OCI-LY1 (cell line): Measurements from ENCODE around the gene SHH.

Experiments used
- H2AFZ ChIP-seq: fragments of 200-600 bp; sonication (generic), shearing (Covaris generic); 2 replicates; pipeline ENCODE4 v1.6.0; 2014; ENCODE audit warnings: antibody characterized with exemption, mild to moderate bottlenecking, low read length
- H3F3A ChIP-seq: fragments of 200-600 bp; sonication (generic), shearing (Covaris generic); 2 replicates; pipeline ENCODE4 v1.6.0; 2014; ENCODE audit warnings: mild to moderate bottlenecking, antibody characterized with exemption, low read length, moderate library complexity; ENCODE audit not compliant: insufficient read depth
- H3K27ac ChIP-seq: fragments of 200-600 bp; sonication (generic); 2 replicates; pipeline ENCODE4 v1.5.1; 2014; ENCODE audit warnings: low read length, mixed run types, mild to moderate bottlenecking, low read depth; ENCODE audit not compliant: poor library complexity, severe bottlenecking
- H3K27me3 ChIP-seq: fragments of 200-600 bp; sonication (generic); 2 replicates; pipeline ENCODE4 v1.6.0; 2014; ENCODE audit warnings: antibody characterized with exemption, mild to moderate bottlenecking, low read length, moderate library complexity; ENCODE audit not compliant: insufficient read depth
- H3K36me3 ChIP-seq: fragments of 200-600 bp; sonication (generic); 2 replicates; pipeline ENCODE4 v1.6.1; 2014; ENCODE audit warnings: mild to moderate bottlenecking, antibody characterized with exemption, low read length, moderate library complexity, mixed read lengths; ENCODE audit not compliant: insufficient read depth
- H3K4me1 ChIP-seq: fragments of 200-600 bp; sonication (generic); 2 replicates; pipeline ENCODE4 v1.5.1; 2014; ENCODE audit warnings: mild to moderate bottlenecking, low read length, moderate library complexity; ENCODE audit not compliant: insufficient read depth, severe bottlenecking
- H3K4me2 ChIP-seq: fragments of 200-600 bp; sonication (generic), shearing (Covaris generic); 2 replicates; pipeline ENCODE4 v1.6.1; 2014; ENCODE audit warnings: low read length
- H3K4me3 ChIP-seq: fragments of 200-600 bp; sonication (generic); 2 replicates; pipeline ENCODE4 v1.5.1; 2014; ENCODE audit warnings: low read length, low read depth, mild to moderate bottlenecking, mixed read lengths; ENCODE audit not compliant: poor library complexity, severe bottlenecking
- H3K79me2 ChIP-seq: fragments of 200-600 bp; shearing (Covaris generic); 2 replicates; pipeline ENCODE4 v1.6.1; 2016; ENCODE audit warnings: mixed run types, low read length, mixed read lengths; ENCODE audit not compliant: insufficient read depth
- H3K9ac ChIP-seq: fragments of 200-600 bp; sonication (generic), shearing (Covaris generic); 2 replicates; pipeline ENCODE4 v1.6.1; 2014; ENCODE audit warnings: mild to moderate bottlenecking, low read length, mixed read lengths
- H3K9me2 ChIP-seq: fragments of 200-600 bp; sonication (generic), shearing (Covaris generic); 2 replicates; pipeline ENCODE4 v1.6.1; 2014; ENCODE audit warnings: low read depth, mild to moderate bottlenecking, low read length, mixed read lengths
- H3K9me3 ChIP-seq: fragments of 200-600 bp; shearing (Covaris generic); 2 replicates; pipeline ENCODE4 v1.6.1; 2014; ENCODE audit warnings: low read length, mixed read lengths
- H4K20me1 ChIP-seq: fragments of 200-600 bp; sonication (generic), shearing (Covaris generic); 2 replicates; pipeline ENCODE4 v1.6.0; 2016; ENCODE audit warnings: mild to moderate bottlenecking, low read length; ENCODE audit not compliant: insufficient read depth
- CTCF ChIP-seq: fragments of 200-600 bp; sonication (generic), shearing (Covaris generic); IDR thresholded peaks from 2 replicates; pipeline ENCODE4 v1.5.1; 2017; ENCODE audit warnings: mild to moderate bottlenecking, antibody characterized with exemption, low read length, moderate library complexity, mixed read lengths
- EZH2 ChIP-seq: fragments of 200-600 bp; sonication (generic), shearing (Covaris generic); IDR thresholded peaks from 2 replicates; pipeline ENCODE4 v1.8.0; 2017; ENCODE audit warnings: borderline replicate concordance, mixed run types, mild to moderate bottlenecking, antibody characterized with exemption, low read length, moderate library complexity, mixed read lengths

The SHH gene

GRCh38 chr7:155791836-155792235, 20.4 kb downstream of the SHH start:
- no peaks in the 10 kb centered on the region for H3K9me2 ChIP-seq
- H3K9ac ChIP-seq = no peak overlapping the region
- no peaks in the 10 kb centered on the region for H3F3A ChIP-seq
- H3K79me2 ChIP-seq = no peaks in the 10 kb centered on the region
- no peak overlapping the region for H3K4me3 ChIP-seq
- H3K9me3 ChIP-seq = no peaks in the 10 kb centered on the region
- H3K4me2 ChIP-seq = no peak overlapping the region
- no peaks in the 10 kb centered on the region for H3K36me3 ChIP-seq
- no peak overlapping the region for H3K27ac ChIP-seq
- H2AFZ ChIP-seq = no peak overlapping the region
- TF ChIP-seq CTCF = no peak
- TF ChIP-seq EZH2 = no peak
- no peaks in the 10 kb centered on the region for H4K20me1 ChIP-seq
- no peaks in the 10 kb centered on the region for H3K4me1 ChIP-seq
- H3K27me3 ChIP-seq = no peaks in the 10 kb centered on the region

DNA sequence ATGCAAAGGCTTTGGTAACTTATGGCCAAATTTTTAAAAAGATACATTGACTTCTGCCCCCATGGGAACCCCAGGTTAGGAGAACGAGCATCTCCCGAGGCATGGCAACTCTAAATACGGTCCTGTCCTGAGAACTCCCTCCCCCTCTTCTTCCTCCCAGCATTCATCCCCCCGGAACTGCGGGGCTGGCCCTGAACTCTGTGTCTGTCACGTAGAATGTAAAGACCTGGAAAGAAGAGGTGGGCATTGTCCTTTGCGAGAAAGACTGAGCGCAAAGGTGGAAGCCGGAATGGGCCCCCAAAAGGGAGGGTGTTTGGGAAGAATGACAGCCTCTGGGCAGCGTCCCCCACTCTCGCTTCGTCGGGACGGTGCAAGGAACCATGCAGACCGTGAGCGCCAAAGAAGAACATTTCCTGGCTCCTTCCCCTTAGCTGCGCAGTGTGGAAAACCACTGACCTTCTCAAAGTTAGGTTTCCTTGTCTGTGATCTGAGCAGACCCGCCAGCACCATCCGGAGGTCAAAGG, 21.0 kb downstream of the SHH start:
- no peak overlapping the region for H3K27ac ChIP-seq
- no peak overlapping the region for H3K4me3 ChIP-seq
- H3K27me3 ChIP-seq = no peaks in the 10 kb centered on the region
- no peak overlapping the region for H2AFZ ChIP-seq
- no peak for TF ChIP-seq CTCF
- H3K36me3 ChIP-seq = no peaks in the 10 kb centered on the region
- no peaks in the 10 kb centered on the region for H3K79me2 ChIP-seq
- H4K20me1 ChIP-seq = no peaks in the 10 kb centered on the region
- H3K4me1 ChIP-seq = no peaks in the 10 kb centered on the region
- no peaks in the 10 kb centered on the region for H3K9me3 ChIP-seq
- no peak overlapping the region for H3K4me2 ChIP-seq
- H3K9me2 ChIP-seq = no peaks in the 10 kb centered on the region
- no peak overlapping the region for H3K9ac ChIP-seq
- no peaks in the 10 kb centered on the region for H3F3A ChIP-seq

- Histone ChIP-seq H3K36me3 (no peaks in the 10 kb centered on the region), H3K9me2 (no peaks in the 10 kb centered on the region), H3K4me1 (no peaks in the 10 kb centered on the region), H3K27me3 (no peaks in the 10 kb centered on the region), H2AFZ (no peak overlapping the region), H3K4me2 (no peak overlapping the region), H3F3A (0 out of 2 replicates have a peak, but pooled peaks cover 2% of the 10 kb centered on the region), H3K27ac (no peak overlapping the region), H3K9me3 (no peaks in the 10 kb centered on the region), H3K4me3 (no peak overlapping the region), H3K9ac (no peak overlapping the region), H4K20me1 (no peaks in the 10 kb centered on the region), H3K79me2 (no peaks in the 10 kb centered on the region)
- no peak for TF ChIP-seq CTCF
- no peak for TF ChIP-seq EZH2
These were observed 21.6 kb downstream of the SHH start for GRCh38 chr7:155790666-155791065.
